Vein endothelial cell (primary cell): ENCODE measurements around the gene RNFT1. TPM values are rescaled to one million over a fixed set of nuclear protein-coding genes. Genes with fewer than 3 reads are reported as not detected.

ENCODE experiments used
- small RNA-seq: library from RNA; depleted of rRNA; stranded (forward); fragments of <200 nt; gene quantifications from one replicate; pipeline ENCODE3, GENCODE V24; 2012
- total RNA-seq: library from RNA; depleted of rRNA; stranded (reverse); fragments of >200 nt; gene quantifications from 2 replicates; pipeline ENCODE4 v1.2.3, GENCODE V29; 2012

RNFT1 gene
- 10.7 and 12.1 TPM in 2 replicates for total RNA-seq

GRCh38 chr17:59964482-59965328 is at the start of gene RNFT1:
Gene RNFT1 (minus strand): TSS chr17:59964740. CDS start chr17:59964663, 77 bp downstream.

Small RNA genes lying within 50 kb of the gene (small RNA-seq; reads per million reads assigned to genes)
- gene RPS29P21: not detected

Other genes starting within 250 kb of the RNFT1 start
- gene TUBD1, start 71.8 kb downstream of the RNFT1 start, total RNA-seq: 5.3 and 7.2 TPM in 2 replicates
- 19.6 and 22.7 TPM in 2 replicates for gene RPS6KB1, start 71.6 kb downstream of the RNFT1 start, total RNA-seq
- 12.2 and 13.1 TPM in 2 replicates for gene HEATR6, start 114.2 kb upstream of the RNFT1 start, total RNA-seq
- gene CA4, start 185.2 kb upstream of the RNFT1 start, total RNA-seq: 2.0 TPM in 1 of 2 replicates, not detected in the other